Measurements from ENCODE around the gene BDNF.
"Not testable (repeated sequence)": the region's sequence is repeated elsewhere in the genome, so short reads cannot be mapped to it uniquely, and the experiment has no call there.

The BDNF gene

DNA sequence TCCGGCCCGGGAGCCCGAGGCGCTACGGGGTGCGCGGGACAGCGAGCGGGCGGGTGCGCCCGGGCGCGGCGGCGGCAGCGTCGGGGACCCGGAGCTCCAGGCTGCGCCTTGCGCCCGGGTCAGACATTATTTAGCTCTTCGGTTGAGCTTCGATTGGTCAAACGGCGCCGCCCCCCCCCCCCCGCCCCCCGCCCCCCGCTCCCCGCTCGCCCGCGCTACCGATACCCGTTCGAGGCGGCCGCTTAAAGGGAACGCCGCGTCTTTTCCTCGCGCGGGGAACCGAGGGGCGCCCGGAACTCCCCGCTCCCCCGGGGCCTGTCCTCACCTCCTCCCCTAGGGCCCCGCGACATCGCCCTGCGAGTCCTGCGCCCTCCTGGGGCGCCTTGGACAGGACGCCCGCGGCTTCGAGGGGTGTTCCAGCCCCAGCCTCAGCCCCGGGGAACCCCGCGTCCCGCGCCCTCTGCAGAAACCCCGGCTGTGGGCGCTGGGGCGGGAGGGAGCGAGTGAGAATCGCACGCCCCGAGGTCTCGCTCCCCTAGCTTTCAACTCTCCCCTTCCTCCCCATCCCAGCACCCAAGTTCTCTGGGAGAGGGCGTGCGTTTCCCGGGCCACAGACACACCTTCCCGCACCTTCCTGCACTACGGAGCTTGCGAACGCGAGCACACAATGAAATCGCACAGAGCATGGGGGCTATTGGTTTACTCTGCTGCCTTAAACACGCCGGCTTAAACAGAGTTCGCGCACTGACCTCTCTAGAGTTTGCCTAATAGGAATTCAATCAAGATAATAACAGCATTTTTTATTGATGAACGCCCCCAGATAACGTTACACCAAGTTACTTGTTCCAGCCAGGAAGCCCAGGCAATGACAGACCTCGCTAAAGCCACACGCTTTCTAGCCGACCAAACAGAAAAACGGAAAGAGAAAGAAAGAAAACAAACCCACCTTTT is at the start of gene BDNF:
BDNF (minus strand) TSS at position 105 of the 951 bp plus-strand sequence. CDS start 41,891 bp downstream, outside the sequence.
- no peak for DNase-seq

GRCh38 chr11:27740362-27741013 is 40.2 kb upstream of the BDNF start:
- DNase-seq: no peak

GRCh38 chr11:27735281-27735680 is 35.0 kb upstream of the BDNF start:
- DNase-seq: no peak

GRCh38 chr11:27731803-27732202 is 31.5 kb upstream of the BDNF start:
- not testable (repeated sequence) for DNase-seq

- DNase-seq: no peak
These were observed 26.7 kb upstream of the BDNF start for GRCh38 chr11:27726981-27727380.

GRCh38 chr11:27723687-27724086 is 23.4 kb upstream of the BDNF start:
- DNase-seq: no peak

- peak in 1 of 2 experiments; percentile 33 for DNase-seq
These were observed 22.7 kb upstream of the BDNF start for GRCh38 chr11:27722953-27723344.

GRCh38 chr11:27722117-27722952 is 22.1 kb upstream of the BDNF start:
- peak in 1 of 2 experiments; percentile 7 for DNase-seq

GRCh38 chr11:27721264-27722116 is 21.2 kb upstream of the BDNF start:
- no peak for DNase-seq

GRCh38 chr11:27720277-27720830 is 20.1 kb upstream of the BDNF start:
- DNase-seq: peak in 1 of 2 experiments; percentile 30

- DNase-seq: peak in 1 of 2 experiments; percentile 28
These were observed 19.3 kb upstream of the BDNF start for GRCh38 chr11:27719546-27719925.

DNA sequence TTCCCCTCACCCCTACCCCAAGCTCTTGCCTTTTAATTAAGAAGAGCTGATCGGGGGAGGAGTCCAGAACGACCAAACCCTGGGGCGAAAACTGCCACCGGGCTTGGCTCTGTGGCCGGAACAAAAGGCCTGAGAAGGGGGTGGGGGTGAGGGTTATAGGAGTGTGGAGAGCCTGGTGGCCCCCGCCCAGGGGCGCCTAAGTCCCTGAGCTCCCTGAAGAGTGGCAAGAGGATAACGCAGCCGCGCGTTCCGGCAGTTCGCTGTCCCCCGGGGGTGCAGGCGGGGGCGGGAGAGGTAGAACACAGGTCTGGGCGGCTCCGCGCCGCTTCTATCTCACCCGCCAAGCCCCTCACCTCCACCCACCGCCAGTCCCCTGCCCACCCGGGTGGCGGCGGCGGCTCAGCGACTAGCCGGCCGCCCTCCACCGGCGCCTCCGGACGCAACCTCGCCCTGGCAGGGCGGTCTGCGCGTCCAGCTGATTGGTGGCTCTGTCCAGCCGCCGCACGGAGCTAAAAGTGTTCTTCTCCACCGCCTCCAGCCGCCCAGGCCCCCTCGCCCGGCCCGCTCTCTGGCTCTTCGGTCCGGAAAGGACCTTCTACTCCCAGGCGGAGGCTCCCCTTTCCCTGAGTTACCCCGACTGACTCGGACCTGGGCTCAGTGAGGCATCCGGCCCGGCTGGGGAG is 18.7 kb upstream of the BDNF start:
- DNase-seq: no peak

- peak; percentile 61 to 67 for DNase-seq
These were observed 18.1 kb upstream of the BDNF start for GRCh38 chr11:27718346-27718862.

DNA sequence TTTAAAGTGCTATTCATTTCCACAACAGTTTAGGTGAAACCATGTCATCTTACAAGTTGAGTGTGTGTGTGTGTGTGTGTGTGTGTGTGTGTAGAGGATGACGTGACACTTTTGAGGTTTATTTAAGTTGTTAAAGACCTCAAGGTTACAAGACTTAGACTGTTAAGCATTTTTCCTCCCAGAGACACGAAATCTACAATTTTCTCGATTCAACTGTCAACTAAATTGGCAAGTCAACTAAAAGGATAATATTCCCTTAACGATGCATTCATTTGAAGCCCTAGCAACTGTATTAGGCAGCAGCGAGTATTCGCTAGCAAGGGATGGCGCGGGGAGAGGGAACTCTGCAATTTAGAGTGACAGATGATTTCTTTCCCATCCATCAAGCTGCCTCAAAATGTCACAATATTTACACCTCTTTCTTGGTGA is 17.6 kb upstream of the BDNF start:
- peak in 1 of 2 experiments; percentile 48 for DNase-seq

GRCh38 chr11:27717377-27717776 is 17.1 kb upstream of the BDNF start:
- DNase-seq: peak in 1 of 2 experiments; percentile 65

GRCh38 chr11:27716835-27717234 is 16.6 kb upstream of the BDNF start:
- peak in 1 of 2 experiments; percentile 38 for DNase-seq

DNA sequence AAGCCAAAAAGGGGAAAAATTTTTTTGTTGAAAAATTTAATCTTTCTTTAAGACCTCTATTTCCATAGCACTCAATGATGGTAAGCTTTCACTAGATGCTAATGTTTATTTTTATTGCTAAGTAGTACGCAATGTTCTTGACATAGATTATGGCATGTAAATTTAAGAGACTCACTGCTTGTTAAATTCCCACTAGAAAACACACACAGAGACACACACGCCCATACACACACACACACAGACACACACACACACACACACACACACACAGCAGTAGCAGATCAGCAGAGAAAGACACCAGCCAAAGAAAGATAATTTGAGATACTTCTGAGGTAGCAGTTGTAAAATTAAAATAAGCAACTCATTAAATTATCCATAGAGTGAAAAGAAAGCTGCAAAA is 16.0 kb upstream of the BDNF start:
- no peak for DNase-seq

GRCh38 chr11:27711725-27712124 is 11.5 kb upstream of the BDNF start:
- DNase-seq: no peak

DNA sequence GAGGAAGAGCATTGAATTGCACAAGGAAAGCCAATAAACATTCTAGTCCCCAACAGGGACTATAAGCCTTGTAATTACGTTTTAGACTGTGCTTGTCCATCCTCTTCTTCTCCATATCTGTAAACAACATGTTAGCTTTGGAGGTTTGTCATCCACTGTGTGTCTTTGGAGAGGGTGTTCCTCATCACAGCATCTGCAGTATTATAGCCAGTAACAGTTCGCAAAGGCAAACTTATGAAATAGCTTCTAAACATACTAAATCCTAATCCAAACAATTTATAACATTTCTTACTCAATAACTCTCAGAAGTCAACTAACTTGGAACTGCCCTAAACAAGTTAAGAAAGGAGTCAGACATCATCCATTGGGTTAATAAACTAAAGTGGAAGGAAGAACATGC is 10.3 kb upstream of the BDNF start:
- no peak for DNase-seq

DNA sequence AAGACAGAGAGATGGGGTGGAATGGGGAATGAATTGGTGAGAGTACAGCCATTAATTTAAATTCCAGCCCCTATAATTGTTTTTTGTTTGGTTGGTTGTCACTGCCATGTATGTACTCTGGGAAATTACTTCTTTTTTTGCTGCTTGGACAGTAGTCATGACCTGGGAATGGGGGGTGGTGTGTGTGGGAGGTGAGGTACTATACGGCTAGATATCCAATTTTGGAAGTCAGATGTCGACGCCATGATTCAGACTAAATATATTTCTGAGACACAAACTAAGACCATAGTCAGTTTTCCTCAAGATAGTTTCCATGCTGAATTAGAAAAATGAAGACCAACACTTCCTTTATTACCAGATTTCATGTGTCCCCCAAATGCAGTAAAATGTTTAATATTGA is 7.4 kb upstream of the BDNF start:
- DNase-seq: no peak

Measured in cerebellar nuclear complex (tissue), 1 donor.